HepG2 (cell line): Measurements from ENCODE around the gene CHST13. TPM values are rescaled to one million over a fixed set of nuclear protein-coding genes. Genes with fewer than 3 reads are reported as not detected.

Source experiments
- ARNT2 ChIP-seq: sonication (generic); formaldehyde crosslinking; IDR thresholded peaks from 2 replicates; pipeline ENCODE4 v1.8.0; 2022; ENCODE audit warnings: mild to moderate bottlenecking, low read depth, missing genetic modification reagents, moderate library complexity
- ATAD3A ChIP-seq: sonication (generic); formaldehyde crosslinking; IDR thresholded peaks from 2 replicates; pipeline ENCODE4 v1.4.0; 2020; ENCODE audit warnings: missing genetic modification reagents
- DPF2 ChIP-seq: sonication (generic); formaldehyde crosslinking; IDR thresholded peaks from 2 replicates; pipeline ENCODE4 v1.4.0; 2020; ENCODE audit warnings: mild to moderate bottlenecking, low read depth, missing genetic modification reagents, borderline replicate concordance
- E2F1 ChIP-seq: sonication (generic); formaldehyde crosslinking; IDR thresholded peaks from 2 replicates; pipeline ENCODE4 v1.5.0; 2020; ENCODE audit warnings: missing genetic modification reagents
- ELF4 ChIP-seq: sonication (generic); formaldehyde crosslinking; IDR thresholded peaks from 2 replicates; pipeline ENCODE4 v1.5.0; 2020; ENCODE audit warnings: missing genetic modification reagents, mild to moderate bottlenecking, moderate library complexity, borderline replicate concordance
- ESRRA ChIP-seq: sonication (generic); formaldehyde crosslinking; IDR thresholded peaks from 2 replicates; pipeline ENCODE4 v1.5.1; 2020; ENCODE audit warnings: mild to moderate bottlenecking, low read depth, missing genetic modification reagents
- FOXA1 ChIP-seq, 2 experiments: fragments of 450-650 bp in 1 of 2; sonication (generic) in 1 of 2; formaldehyde crosslinking in 1 of 2; IDR thresholded peaks; 2 replicates each; pipeline versions ENCODE4 v1.4.0 to v1.6.1; 2016 to 2020; ENCODE audit warnings: missing genetic modification reagents in 1 of 2
- HMG20B ChIP-seq: conservative IDR thresholded peaks from 2 replicates; pipeline ENCODE4 v1.6.1; 2016; ENCODE audit warnings: missing genetic modification reagents, missing compliant biosample characterization
- HNF1A ChIP-seq, 2 experiments: sonication (generic) in 1 of 2; formaldehyde crosslinking in 1 of 2; IDR thresholded peaks; 2 replicates each; pipeline versions ENCODE4 v1.4.0 to v1.6.1; 2016 to 2020; ENCODE audit warnings: borderline replicate concordance in 1 of 2, low read depth in 1 of 2, mild to moderate bottlenecking in 1 of 2, missing genetic modification reagents in 1 of 2
- HNRNPK ChIP-seq: fragments of 200-400 bp; formaldehyde crosslinking; IDR thresholded peaks from 2 replicates; pipeline ENCODE4 v1.6.1; 2018; ENCODE audit warnings: low read length, low read depth, moderate library complexity, mild to moderate bottlenecking; ENCODE audit not compliant: poor library complexity, severe bottlenecking
- MAFG ChIP-seq: sonication (generic); formaldehyde crosslinking; IDR thresholded peaks from 2 replicates; pipeline ENCODE4 v1.5.1; 2020; ENCODE audit warnings: mild to moderate bottlenecking, missing genetic modification reagents
- NONO ChIP-seq, 2 experiments: fragments of 450-650 bp in 1 of 2; sonication (generic) in 1 of 2; formaldehyde crosslinking in 1 of 2; IDR thresholded peaks in 1 of 2; conservative IDR thresholded peaks in 1 of 2; 2 replicates each; pipeline versions ENCODE4 v1.6.1 to v1.8.0; 2017 to 2022; ENCODE audit warnings: mild to moderate bottlenecking in 1 of 2, missing genetic modification reagents in 1 of 2, moderate library complexity in 1 of 2
- PAXIP1 ChIP-seq: sonication (generic); formaldehyde crosslinking; conservative IDR thresholded peaks from 2 replicates; pipeline ENCODE4 v1.4.0; 2020; ENCODE audit warnings: mild to moderate bottlenecking, missing genetic modification reagents, moderate library complexity
- RARA ChIP-seq: IDR thresholded peaks from 2 replicates; pipeline ENCODE4 v1.6.1; 2016; ENCODE audit warnings: missing genetic modification reagents, missing compliant biosample characterization
- SP4 ChIP-seq: sonication (generic); formaldehyde crosslinking; IDR thresholded peaks from 2 replicates; pipeline ENCODE4 v1.8.1; 2023; ENCODE audit warnings: mild to moderate bottlenecking, missing genetic modification reagents
- WIZ ChIP-seq: sonication (generic); formaldehyde crosslinking; IDR thresholded peaks from 2 replicates; pipeline ENCODE4 v1.5.1; 2020; ENCODE audit warnings: mild to moderate bottlenecking, missing genetic modification reagents
- ZKSCAN8 ChIP-seq: IDR thresholded peaks from 2 replicates; pipeline ENCODE4 v1.6.1; 2016; ENCODE audit warnings: borderline replicate concordance, missing genetic modification reagents, missing compliant biosample characterization
- ZNF10 ChIP-seq: sonication (generic); formaldehyde crosslinking; IDR thresholded peaks from 2 replicates; pipeline ENCODE4 v1.4.0; 2020; ENCODE audit warnings: mild to moderate bottlenecking, low read depth, missing genetic modification reagents, borderline replicate concordance
- ZNF12 ChIP-seq: sonication (generic); formaldehyde crosslinking; IDR thresholded peaks from 2 replicates; pipeline ENCODE4 v1.5.0; 2020; ENCODE audit warnings: missing genetic modification reagents
- ZNF672 ChIP-seq: sonication (generic); formaldehyde crosslinking; IDR thresholded peaks from 2 replicates; pipeline ENCODE4 v1.8.1; 2022; ENCODE audit warnings: missing genetic modification reagents
- polyA plus RNA-seq, 8 experiments: library from polyadenylated mRNA; depleted of rRNA in 3 of 8; stranded (reverse) in 7 of 8; unstranded in 1 of 8; fragments of >200 nt; fragmentation: Illumina TruSeq in 4 of 8; extraction: Trizol in 4 of 8; gene quantifications; 2 replicates each; pipeline versions ENCODE4 v1.2.1 to v1.2.3, GENCODE V29; 2011 to 2016; ENCODE audit warnings: low read depth in 4 of 8, missing spikeins in 1 of 8, mixed read lengths in 1 of 8; ENCODE audit not compliant: insufficient read depth in 1 of 8
- total RNA-seq, 5 experiments: library from RNA; depleted of rRNA; stranded (reverse); fragments of >200 nt; fragmentation: Illumina TruSeq; extraction: Trizol; gene quantifications; 2 replicates each; pipeline ENCODE4 v1.2.3, GENCODE V29; 2016; ENCODE audit warnings: low read depth in 1 of 5

Gene CHST13
- total and polyA plus RNA-seq, 2 of the 13 experiments (the other 11 are each of a cell fraction or from before 2014, with no cell fraction given) = 32.0 to 43.1 TPM

- peak; percentile 90 for TF ChIP-seq PAXIP1
- TF ChIP-seq E2F1 (CRISPR knock-in tag) = no peak
- TF ChIP-seq DPF2 = peak; percentile 58; the same call in 1 of the 2 replicates
- TF ChIP-seq NONO (IDR thresholded peaks at IDR 0.05) = no peak
- TF ChIP-seq NONO (CRISPR knock-in tag; conservative IDR thresholded peaks at IDR 0.05) = no peak; the same call in 1 of the 2 replicates
- TF ChIP-seq WIZ (CRISPR knock-in tag) = no peak; the same call in 1 of the 2 replicates
- TF ChIP-seq ZNF12 (CRISPR knock-in tag) = no peak
- no peak for TF ChIP-seq ZKSCAN8 (CRISPR knock-in tag)
- TF ChIP-seq SP4 (CRISPR knock-in tag) = 0 out of 2 replicates have a peak, but pooled peaks have one; percentile 10
- TF ChIP-seq ZNF10 (CRISPR knock-in tag) = no peak
- TF ChIP-seq HNF1A (IDR thresholded peaks at IDR 0.05; ENCODE audit: low read depth) = no peak
- no peak for TF ChIP-seq HNF1A (CRISPR knock-in tag; IDR thresholded peaks at IDR 0.05; ENCODE audit: borderline replicate concordance)
- no peak for TF ChIP-seq ELF4 (CRISPR knock-in tag)
- no peak for TF ChIP-seq MAFG
- TF ChIP-seq ZNF672 (CRISPR knock-in tag) = no peak
- peak; percentile 89 for TF ChIP-seq RARA (CRISPR knock-in tag)
- no peak for TF ChIP-seq ATAD3A (CRISPR knock-in tag)
- peak; percentile 96 for TF ChIP-seq ESRRA (CRISPR knock-in tag)
- no peak for TF ChIP-seq HNRNPK
- no peak for TF ChIP-seq HMG20B (CRISPR knock-in tag)
- TF ChIP-seq FOXA1 (IDR thresholded peaks at IDR 0.05) = no peak
- peak; percentile 83 for TF ChIP-seq FOXA1 (CRISPR knock-in tag; IDR thresholded peaks at IDR 0.05)
- TF ChIP-seq ARNT2 (CRISPR knock-in tag) = 0 out of 2 replicates have a peak, but pooled peaks have one; percentile 10
Measured at GRCh38 chr3:126517291-126517951, 6.5 kb upstream of the CHST13 start, which contains the start of gene UROC1 (continued).
